HL-60 (cell line): ENCODE measurements around the gene PRKAR1B.

Experiments used
- GABPA ChIP-seq: IDR thresholded peaks from 2 replicates; pipeline ENCODE4 v1.6.1; 2012; ENCODE audit warnings: low read depth
- POLR2AphosphoS5 ChIP-seq: IDR thresholded peaks from 2 replicates; pipeline ENCODE4 v1.6.1; 2012; ENCODE audit warnings: low read depth
- TF ChIP-seq, protein P1 (sequence below): IDR thresholded peaks from one replicate; pipeline ENCODE4 v1.5.1; 2011; ENCODE audit warnings: low read length, control low read depth, inconsistent platforms; ENCODE audit not compliant: insufficient read depth

DNA sequence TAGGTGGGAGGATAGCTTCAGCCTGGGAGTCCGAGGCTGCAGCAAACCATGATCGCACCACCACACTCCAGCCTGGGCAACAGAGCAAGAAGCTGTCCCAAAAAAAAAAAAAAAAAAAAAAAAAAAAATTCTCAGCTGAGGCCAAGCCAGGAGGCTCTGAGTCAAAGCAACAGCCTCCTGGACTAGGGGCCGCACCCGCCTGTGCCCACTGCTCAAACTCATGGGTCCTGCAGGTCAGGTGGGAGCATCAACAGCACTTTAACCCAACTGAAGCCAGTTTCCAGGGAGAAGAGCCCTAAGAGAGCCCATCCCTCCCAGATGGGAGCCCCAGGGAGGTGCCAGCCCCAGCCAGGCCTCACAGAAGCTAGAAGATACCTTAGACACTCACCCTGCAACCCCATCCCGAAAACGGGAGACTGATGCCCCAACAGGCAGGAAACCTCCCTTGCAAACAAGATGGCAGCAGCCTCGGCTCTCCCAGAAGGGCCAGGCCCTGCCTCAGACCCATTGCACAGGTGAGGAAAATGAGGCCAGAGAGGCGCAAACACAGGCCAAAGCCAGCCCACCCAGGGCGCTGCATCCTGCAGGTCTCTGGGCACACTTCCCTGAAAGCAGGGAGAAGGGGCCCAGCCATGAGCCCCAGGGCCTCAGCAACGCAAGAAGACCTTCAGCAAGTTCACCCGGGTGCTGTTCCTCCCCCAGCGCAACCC lies 218.5 kb downstream of the PRKAR1B start:
- TF ChIP-seq, protein P1, sequence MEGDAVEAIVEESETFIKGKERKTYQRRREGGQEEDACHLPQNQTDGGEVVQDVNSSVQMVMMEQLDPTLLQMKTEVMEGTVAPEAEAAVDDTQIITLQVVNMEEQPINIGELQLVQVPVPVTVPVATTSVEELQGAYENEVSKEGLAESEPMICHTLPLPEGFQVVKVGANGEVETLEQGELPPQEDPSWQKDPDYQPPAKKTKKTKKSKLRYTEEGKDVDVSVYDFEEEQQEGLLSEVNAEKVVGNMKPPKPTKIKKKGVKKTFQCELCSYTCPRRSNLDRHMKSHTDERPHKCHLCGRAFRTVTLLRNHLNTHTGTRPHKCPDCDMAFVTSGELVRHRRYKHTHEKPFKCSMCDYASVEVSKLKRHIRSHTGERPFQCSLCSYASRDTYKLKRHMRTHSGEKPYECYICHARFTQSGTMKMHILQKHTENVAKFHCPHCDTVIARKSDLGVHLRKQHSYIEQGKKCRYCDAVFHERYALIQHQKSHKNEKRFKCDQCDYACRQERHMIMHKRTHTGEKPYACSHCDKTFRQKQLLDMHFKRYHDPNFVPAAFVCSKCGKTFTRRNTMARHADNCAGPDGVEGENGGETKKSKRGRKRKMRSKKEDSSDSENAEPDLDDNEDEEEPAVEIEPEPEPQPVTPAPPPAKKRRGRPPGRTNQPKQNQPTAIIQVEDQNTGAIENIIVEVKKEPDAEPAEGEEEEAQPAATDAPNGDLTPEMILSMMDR = no peak
- TF ChIP-seq POLR2AphosphoS5 (no peak), GABPA (no peak)
